Chondrocyte (in vitro differentiated cells): Measurements from ENCODE around the gene PCYOX1L. TPM values are rescaled to one million over a fixed set of nuclear protein-coding genes. Genes with fewer than 3 reads are reported as not detected.
A peak's percentile ranks its signal among the peaks of the same experiment; 100 is the strongest.

Experiments
- DNase-seq: peaks from one replicate; pipeline ENCODE4 v3.0.0; 2021; ENCODE audit warnings: mixed read lengths, low spot score
- H3K27ac Mint-ChIP-seq: one replicate; pipeline ENCODE4 v1.8.0; 2021; ENCODE audit warnings: mild to moderate bottlenecking, moderate library complexity, mixed read lengths; ENCODE audit not compliant: unreplicated experiment
- H3K27me3 Mint-ChIP-seq: 2 replicates; pipeline ENCODE4 v1.8.0; 2021; ENCODE audit warnings: low read depth, mixed read lengths
- H3K36me3 Mint-ChIP-seq: 2 replicates; pipeline ENCODE4 v1.8.0; 2021; ENCODE audit warnings: low read depth, mixed read lengths
- H3K4me1 Mint-ChIP-seq: 2 replicates; pipeline ENCODE4 v1.8.0; 2021; ENCODE audit warnings: low read depth, mild to moderate bottlenecking, mixed read lengths
- H3K4me3 Mint-ChIP-seq: one replicate; pipeline ENCODE4 v1.8.0; 2021; ENCODE audit warnings: mild to moderate bottlenecking, moderate library complexity, mixed read lengths; ENCODE audit not compliant: unreplicated experiment
- H3K9me3 Mint-ChIP-seq: 2 replicates; pipeline ENCODE4 v1.8.0; 2021; ENCODE audit warnings: low read depth, mixed read lengths
- total RNA-seq: library from RNA; stranded (reverse); gene quantifications from 3 replicates; pipeline ENCODE4 v1.2.1, GENCODE V29; 2021
- TF ChIP-seq, protein P1 (sequence below): fragments of 200-600 bp; sonication (generic); IDR thresholded peaks from 2 replicates; pipeline ENCODE4 v1.5.0; 2021; ENCODE audit warnings: antibody characterized with exemption, mild to moderate bottlenecking, moderate library complexity

PCYOX1L gene
- total RNA-seq, 1 donor from 2014 or later, result 7.1 TPM

GRCh38 chr5:149415066-149415967 lies 57.5 kb downstream of the PCYOX1L start:
- peaks cover 66% of the 10 kb centered on the region for H3K36me3 Mint-ChIP-seq
- no peak for DNase-seq
- TF ChIP-seq, protein P1, sequence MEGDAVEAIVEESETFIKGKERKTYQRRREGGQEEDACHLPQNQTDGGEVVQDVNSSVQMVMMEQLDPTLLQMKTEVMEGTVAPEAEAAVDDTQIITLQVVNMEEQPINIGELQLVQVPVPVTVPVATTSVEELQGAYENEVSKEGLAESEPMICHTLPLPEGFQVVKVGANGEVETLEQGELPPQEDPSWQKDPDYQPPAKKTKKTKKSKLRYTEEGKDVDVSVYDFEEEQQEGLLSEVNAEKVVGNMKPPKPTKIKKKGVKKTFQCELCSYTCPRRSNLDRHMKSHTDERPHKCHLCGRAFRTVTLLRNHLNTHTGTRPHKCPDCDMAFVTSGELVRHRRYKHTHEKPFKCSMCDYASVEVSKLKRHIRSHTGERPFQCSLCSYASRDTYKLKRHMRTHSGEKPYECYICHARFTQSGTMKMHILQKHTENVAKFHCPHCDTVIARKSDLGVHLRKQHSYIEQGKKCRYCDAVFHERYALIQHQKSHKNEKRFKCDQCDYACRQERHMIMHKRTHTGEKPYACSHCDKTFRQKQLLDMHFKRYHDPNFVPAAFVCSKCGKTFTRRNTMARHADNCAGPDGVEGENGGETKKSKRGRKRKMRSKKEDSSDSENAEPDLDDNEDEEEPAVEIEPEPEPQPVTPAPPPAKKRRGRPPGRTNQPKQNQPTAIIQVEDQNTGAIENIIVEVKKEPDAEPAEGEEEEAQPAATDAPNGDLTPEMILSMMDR, result no peak
- no peaks in the 10 kb centered on the region for H3K27me3 Mint-ChIP-seq
- no peaks in the 10 kb centered on the region for H3K9me3 Mint-ChIP-seq
- peak overlapping the region; percentile 100 for H3K4me3 Mint-ChIP-seq
- H3K4me1 Mint-ChIP-seq, result peaks cover 99% of the 10 kb centered on the region
- peak overlapping the region; percentile 96 for H3K27ac Mint-ChIP-seq

- Mint-ChIP-seq H3K9me3 (no peaks in the 10 kb centered on the region), H3K4me3 (peak overlapping the region; percentile 58), H3K27me3 (no peaks in the 10 kb centered on the region), H3K27ac (peak overlapping the region; percentile 96), H3K4me1 (peaks cover 100% of the 10 kb centered on the region), H3K36me3 (peaks cover 72% of the 10 kb centered on the region)
- TF ChIP-seq, protein P1, result no peak
- no peak for DNase-seq
Observed at GRCh38 chr5:149416987-149417710, 59.3 kb downstream of the PCYOX1L start.

DNA sequence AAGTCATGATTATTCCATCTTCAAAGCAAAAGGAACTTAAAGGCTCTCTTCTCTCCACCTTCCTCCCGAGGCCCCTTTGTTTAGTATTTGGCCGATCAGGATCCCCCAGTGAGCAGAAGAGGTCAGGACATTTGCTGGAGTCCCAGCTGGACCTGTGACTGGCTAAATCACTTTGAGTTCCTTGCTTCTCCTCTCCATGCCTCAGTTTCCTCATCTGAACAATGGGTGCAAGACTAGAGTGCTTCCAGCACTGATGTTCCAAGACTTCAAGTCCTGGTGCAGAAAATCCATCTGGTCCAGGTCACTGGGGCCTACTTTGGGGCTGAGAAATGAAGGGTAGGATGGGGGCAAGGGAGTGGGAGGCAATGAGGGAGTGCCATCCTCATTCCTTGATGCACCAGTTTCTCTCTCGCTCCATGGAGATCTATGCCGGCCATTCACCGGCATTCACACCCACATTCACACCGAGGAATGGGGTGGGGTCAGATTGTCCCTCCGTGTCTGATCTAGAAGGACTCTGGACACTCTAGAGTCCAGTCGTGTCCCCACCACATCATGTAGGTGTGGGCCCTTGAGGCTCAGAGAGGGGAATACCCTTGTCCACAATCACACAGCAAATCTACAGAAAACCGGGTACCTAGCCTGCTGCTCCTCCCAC lies 60.0 kb downstream of the PCYOX1L start:
- DNase-seq, result no peak
- Mint-ChIP-seq H3K9me3 (no peaks in the 10 kb centered on the region), H3K4me3 (peak overlapping the region; percentile 58), H3K4me1 (peaks cover 100% of the 10 kb centered on the region), H3K36me3 (peaks cover 69% of the 10 kb centered on the region), H3K27me3 (no peaks in the 10 kb centered on the region), H3K27ac (peak overlapping the region; percentile 96)
- TF ChIP-seq, protein P1, result no peak

DNA sequence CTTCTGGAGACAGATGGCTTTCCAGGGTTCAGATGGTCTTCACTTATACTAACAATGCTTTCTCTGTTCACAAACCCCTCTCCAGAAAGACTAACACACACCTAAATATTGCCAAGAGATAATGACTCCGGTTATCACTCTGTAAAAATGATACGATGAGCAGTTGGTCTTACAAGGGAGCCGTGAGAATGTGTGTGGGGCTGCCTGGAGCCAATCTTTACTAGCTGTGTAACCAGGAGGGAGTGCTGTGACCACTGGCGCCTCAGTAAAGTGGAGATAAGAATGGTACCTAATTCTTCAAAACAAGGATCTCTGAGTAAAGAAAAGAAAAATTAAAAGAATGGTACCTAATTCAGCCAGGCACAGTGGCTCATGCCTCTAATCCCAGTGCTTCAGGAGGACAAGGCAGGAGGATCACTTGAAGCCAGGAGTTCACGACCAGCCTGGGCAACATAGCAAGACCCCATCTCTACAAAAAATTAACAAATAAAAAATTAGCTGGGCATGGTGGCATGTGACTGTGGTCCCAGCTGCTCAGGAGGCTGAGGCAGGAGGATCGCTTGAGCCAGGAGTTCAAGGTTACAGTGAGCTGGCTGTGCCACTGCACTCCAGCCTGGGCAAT lies 61.2 kb downstream of the PCYOX1L start:
- Mint-ChIP-seq H3K36me3 (peaks cover 66% of the 10 kb centered on the region), H3K4me1 (peaks cover 100% of the 10 kb centered on the region), H3K4me3 (peak overlapping the region; percentile 44), H3K27ac (peak overlapping the region; percentile 96), H3K9me3 (no peaks in the 10 kb centered on the region), H3K27me3 (no peaks in the 10 kb centered on the region)
- TF ChIP-seq, protein P1, result no peak
- no peak for DNase-seq

Other genes with a start within 250 kb of the PCYOX1L start
- 7.6 to 16.0 TPM (median 15.4 TPM) in 3 replicates for gene ABLIM3, start 216.6 kb upstream of the PCYOX1L start, total RNA-seq
- 1.5 to 9.8 TPM (median 8.3 TPM) in 3 replicates for gene AFAP1L1, start 86.2 kb upstream of the PCYOX1L start, total RNA-seq
- gene GRPEL2, start 12.5 kb upstream of the PCYOX1L start, total RNA-seq, result 13.2 to 27.3 TPM (median 25.5 TPM) in 3 replicates
- gene IL17B, start 21.2 kb downstream of the PCYOX1L start, total RNA-seq, result 1.1 to 4.6 TPM (median 3.4 TPM) in 3 replicates
- 214 to 227 TPM (median 224 TPM) in 3 replicates for gene CSNK1A1, start 193.4 kb downstream of the PCYOX1L start, total RNA-seq
- 5.8 to 16.8 TPM (median 6.0 TPM) in 3 replicates for gene ARHGEF37, start 223.5 kb downstream of the PCYOX1L start, total RNA-seq